ENCODE measurements around the gene RSPH1.
"Not testable (repeated sequence)": the region's sequence is repeated elsewhere in the genome, so short reads cannot be mapped to it uniquely, and the experiment has no call there.

The RSPH1 gene

GRCh38 chr21:42471206-42471605 lies 24.8 kb downstream of the RSPH1 start:
- ATAC-seq (ENCODE audit: insufficient read depth, low read depth) (no peak), DNase-seq (no peak)
- H4K20me1 ChIP-seq (ENCODE audit: insufficient read depth, low read length), result no peaks in the 10 kb centered on the region
- no peaks in the 10 kb centered on the region for H3K27me3 ChIP-seq (ENCODE audit: insufficient read depth, low read length, poor library complexity)
- no peak overlapping the region for H3K4me3 ChIP-seq (ENCODE audit: low read depth in 1 of 2, low read length in 2 of 2)
- H3K4me1 ChIP-seq (ENCODE audit: insufficient read depth, low read length), result no peaks in the 10 kb centered on the region
- H3K36me3 ChIP-seq (ENCODE audit: insufficient read depth, low read length), result no peaks in the 10 kb centered on the region
- no peak overlapping the region for H3K4me2 ChIP-seq (ENCODE audit: insufficient read depth, low read length)
- no peaks in the 10 kb centered on the region for H3K9me3 ChIP-seq (ENCODE audit: insufficient read depth, low read length, severe bottlenecking)
- H3K79me2 ChIP-seq (ENCODE audit: insufficient read depth, low read length), result no peaks in the 10 kb centered on the region
- no peak overlapping the region for H3K9ac ChIP-seq (ENCODE audit: low read depth, low read length)
- no peak overlapping the region for H3K27ac ChIP-seq (ENCODE audit: low read length)
- TF ChIP-seq CTCF (IDR thresholded peaks at IDR 0.05; ENCODE audit: borderline replicate concordance, extremely low read depth, low read length, poor library complexity, severe bottlenecking), result no peak
- H2AFZ ChIP-seq (ENCODE audit: low read depth, low read length), result no peak overlapping the region

GRCh38 chr21:42469726-42470125 lies 26.3 kb downstream of the RSPH1 start:
- not testable (repeated sequence) for H3K36me3 ChIP-seq (ENCODE audit: insufficient read depth, low read length); ATAC-seq (ENCODE audit: insufficient read depth, low read depth); H3K4me2 ChIP-seq (ENCODE audit: insufficient read depth, low read length); H2AFZ ChIP-seq (ENCODE audit: low read depth, low read length); H3K27me3 ChIP-seq (ENCODE audit: insufficient read depth, low read length, poor library complexity); DNase-seq; H3K9ac ChIP-seq (ENCODE audit: low read depth, low read length); H3K4me3 ChIP-seq (ENCODE audit: low read depth in 1 of 2, low read length in 2 of 2); H4K20me1 ChIP-seq (ENCODE audit: insufficient read depth, low read length); H3K9me3 ChIP-seq (ENCODE audit: insufficient read depth, low read length, severe bottlenecking); H3K27ac ChIP-seq (ENCODE audit: low read length); H3K79me2 ChIP-seq (ENCODE audit: insufficient read depth, low read length)
- H3K4me1 ChIP-seq (ENCODE audit: insufficient read depth, low read length), result peaks cover 12% of the 10 kb centered on the region

- TF ChIP-seq EZH2 (IDR thresholded peaks at IDR 0.05; ENCODE audit: borderline replicate concordance, low read depth, low read length, severe bottlenecking) (no peak), CTCF (IDR thresholded peaks at IDR 0.05; ENCODE audit: borderline replicate concordance, extremely low read depth, low read length, poor library complexity, severe bottlenecking) (no peak)
- Histone ChIP-seq H4K20me1 (ENCODE audit: insufficient read depth, low read length) (no peaks in the 10 kb centered on the region), H3K4me3 (ENCODE audit: low read depth in 1 of 2, low read length in 2 of 2) (no peak overlapping the region), H3K27me3 (ENCODE audit: insufficient read depth, low read length, poor library complexity) (no peaks in the 10 kb centered on the region), H2AFZ (ENCODE audit: low read depth, low read length) (no peak overlapping the region), H3K4me2 (ENCODE audit: insufficient read depth, low read length) (no peak overlapping the region), H3K79me2 (ENCODE audit: insufficient read depth, low read length) (no peaks in the 10 kb centered on the region), H3K36me3 (ENCODE audit: insufficient read depth, low read length) (no peaks in the 10 kb centered on the region), H3K9ac (ENCODE audit: low read depth, low read length) (no peak overlapping the region), H3K9me3 (ENCODE audit: insufficient read depth, low read length, severe bottlenecking) (no peaks in the 10 kb centered on the region), H3K27ac (ENCODE audit: low read length) (no peak overlapping the region), H3K4me1 (ENCODE audit: insufficient read depth, low read length) (peaks cover 17% of the 10 kb centered on the region)
- ATAC-seq (ENCODE audit: insufficient read depth, low read depth) (no peak), DNase-seq (no peak)
Measured at GRCh38 chr21:42469272-42469671, 26.8 kb downstream of the RSPH1 start.

- Histone ChIP-seq H3K36me3 (ENCODE audit: insufficient read depth, low read length) (no peaks in the 10 kb centered on the region), H3K27ac (ENCODE audit: low read length) (no peak overlapping the region), H3K27me3 (ENCODE audit: insufficient read depth, low read length, poor library complexity) (no peaks in the 10 kb centered on the region), H3K9me3 (ENCODE audit: insufficient read depth, low read length, severe bottlenecking) (no peaks in the 10 kb centered on the region), H3K79me2 (ENCODE audit: insufficient read depth, low read length) (no peaks in the 10 kb centered on the region), H3K4me2 (ENCODE audit: insufficient read depth, low read length) (no peak overlapping the region), H3K4me1 (ENCODE audit: insufficient read depth, low read length) (peaks cover 24% of the 10 kb centered on the region), H2AFZ (ENCODE audit: low read depth, low read length) (no peak overlapping the region), H3K4me3 (ENCODE audit: low read depth in 1 of 2, low read length in 2 of 2) (no peak overlapping the region), H3K9ac (ENCODE audit: low read depth, low read length) (no peak overlapping the region), H4K20me1 (ENCODE audit: insufficient read depth, low read length) (no peaks in the 10 kb centered on the region)
- ATAC-seq (ENCODE audit: insufficient read depth, low read depth) (no peak), DNase-seq (no peak)
- TF ChIP-seq CTCF (IDR thresholded peaks at IDR 0.05; ENCODE audit: borderline replicate concordance, extremely low read depth, low read length, poor library complexity, severe bottlenecking), result no peak
- no peak for TF ChIP-seq EZH2 (IDR thresholded peaks at IDR 0.05; ENCODE audit: borderline replicate concordance, low read depth, low read length, severe bottlenecking)
Measured at GRCh38 chr21:42468491-42469131, 27.4 kb downstream of the RSPH1 start.
